Activated T-cell treated with anti-CD3 and anti-CD28 coated beads, Interleukin-2, amount 50 U/mL, for 48 hours (primary cell): ENCODE results near the gene FNBP1L.

Source experiments
- DNase-seq, 2 experiments: peaks; one replicate each; pipeline ENCODE4 v3.0.0-alpha.2; 2020

The FNBP1L gene

GRCh38 chr1:93495911-93496310 is 48.0 kb downstream of the FNBP1L start:
- DNase-seq: no peak

GRCh38 chr1:93496520-93496919 is 48.6 kb downstream of the FNBP1L start:
- no peak for DNase-seq

- no peak for DNase-seq
Observed at GRCh38 chr1:93499075-93499474, 51.2 kb downstream of the FNBP1L start.

GRCh38 chr1:93499533-93499932 is 51.6 kb downstream of the FNBP1L start:
- no peak for DNase-seq

- no peak for DNase-seq
Observed at GRCh38 chr1:93500275-93500674, 52.4 kb downstream of the FNBP1L start.

GRCh38 chr1:93501399-93501798 is 53.5 kb downstream of the FNBP1L start:
- DNase-seq: no peak

- DNase-seq: no peak
Observed at GRCh38 chr1:93501829-93502369, 54.0 kb downstream of the FNBP1L start.

- no peak for DNase-seq
Observed at GRCh38 chr1:93502571-93502970, 54.7 kb downstream of the FNBP1L start.

- no peak for DNase-seq
Observed at GRCh38 chr1:93503163-93503562, 55.2 kb downstream of the FNBP1L start.

GRCh38 chr1:93503816-93504215 is 55.9 kb downstream of the FNBP1L start:
- DNase-seq: no peak

- no peak for DNase-seq
Observed at GRCh38 chr1:93504247-93505033, 56.5 kb downstream of the FNBP1L start.

GRCh38 chr1:93506126-93506525 is 58.2 kb downstream of the FNBP1L start:
- no peak for DNase-seq

- peak in 1 of 2 experiments; percentile 19 for DNase-seq
Observed at GRCh38 chr1:93516164-93516563, 68.2 kb downstream of the FNBP1L start.

GRCh38 chr1:93518516-93518915 is 70.6 kb downstream of the FNBP1L start:
- DNase-seq: no peak

GRCh38 chr1:93519199-93519829 is 71.4 kb downstream of the FNBP1L start:
- no peak for DNase-seq

- DNase-seq: no peak
Observed at GRCh38 chr1:93521618-93522017, 73.7 kb downstream of the FNBP1L start.

- DNase-seq: no peak
Observed at GRCh38 chr1:93522721-93523120, 74.8 kb downstream of the FNBP1L start.

- DNase-seq: no peak
Observed at GRCh38 chr1:93525431-93525830, 77.5 kb downstream of the FNBP1L start.

GRCh38 chr1:93526431-93526830 is 78.5 kb downstream of the FNBP1L start:
- no peak for DNase-seq

- no peak for DNase-seq
Observed at GRCh38 chr1:93528412-93528811, 80.5 kb downstream of the FNBP1L start.

- DNase-seq: no peak
Observed at GRCh38 chr1:93531193-93531592, 83.3 kb downstream of the FNBP1L start.

GRCh38 chr1:93532780-93533378 is 85.0 kb downstream of the FNBP1L start:
- no peak for DNase-seq

GRCh38 chr1:93533677-93534076 is 85.8 kb downstream of the FNBP1L start:
- DNase-seq: no peak

GRCh38 chr1:93537396-93537795 is 89.5 kb downstream of the FNBP1L start:
- DNase-seq: no peak
